Caco-2 (cell line): Measurements from ENCODE around the gene PRDM1. TPM values are rescaled to one million over a fixed set of nuclear protein-coding genes. Genes with fewer than 3 reads are reported as not detected.
A peak's percentile ranks its signal among the peaks of the same experiment; 100 is the strongest.

Experiments used
- BruUV-seq: library from RNA; stranded (reverse); fragments of 400-500 nt; replicated peaks from 2 replicates; lab custom pipeline; 2021; lab: Mats Ljungman, UMichigan
- CTCF ChIA-PET: fragments of 300-600 bp; sonication (Branson Sonifier 250); formaldehyde crosslinking; loops from one replicate; lab custom pipeline; 2022; ENCODE audit warnings: antibody characterized with exemption; lab: Charles Lee
- POLR2A ChIA-PET: fragments of 300-600 bp; sonication (Branson Sonifier 250); formaldehyde crosslinking; loops from one replicate; lab custom pipeline; 2022; ENCODE audit warnings: antibody characterized with exemption; lab: Charles Lee
- DNase-seq, 2 experiments: peaks; one replicate each; pipeline versions ENCODE4 v3.0.0 to v3.0.0-alpha.2; 2020 to 2022
- H3K27me3 ChIP-seq: replicated peaks from 2 replicates; pipeline ENCODE4 v1.6.0; 2011; ENCODE audit warnings: low read length; ENCODE audit not compliant: control insufficient read depth, insufficient read depth
- H3K36me3 ChIP-seq: 2 replicates; pipeline ENCODE4 v1.5.1; 2011; ENCODE audit warnings: low read length; ENCODE audit not compliant: control insufficient read depth, insufficient read depth
- H3K4me1 ChIP-seq: fragments of 250-450 bp; sonication (Bioruptor Pico); 2 replicates; pipeline ENCODE4 v1.5.1; 2020; ENCODE audit warnings: mild to moderate bottlenecking
- H3K4me3 ChIP-seq: 2 replicates; pipeline ENCODE4 v1.5.1; 2011; ENCODE audit warnings: low read depth, mild to moderate bottlenecking, control low read depth, low read length
- H3K9me3 ChIP-seq: fragments of 250-450 bp; sonication (Bioruptor Pico); 2 replicates; pipeline ENCODE4 v1.5.1; 2020; ENCODE audit warnings: mild to moderate bottlenecking, moderate library complexity
- H3K27ac Mint-ChIP-seq: one replicate; pipeline ENCODE4 v1.8.0; 2022; ENCODE audit warnings: mixed read lengths; ENCODE audit not compliant: unreplicated experiment
- H3K27me3 Mint-ChIP-seq: one replicate; pipeline ENCODE4 v1.8.0; 2022; ENCODE audit warnings: mixed read lengths; ENCODE audit not compliant: insufficient read depth, unreplicated experiment
- H3K36me3 Mint-ChIP-seq: one replicate; pipeline ENCODE4 v1.8.0; 2022; ENCODE audit warnings: mild to moderate bottlenecking, mixed read lengths; ENCODE audit not compliant: insufficient read depth, unreplicated experiment
- H3K4me1 Mint-ChIP-seq: one replicate; pipeline ENCODE4 v1.8.0; 2022; ENCODE audit warnings: low read depth, mixed read lengths; ENCODE audit not compliant: unreplicated experiment
- H3K4me3 Mint-ChIP-seq: one replicate; pipeline ENCODE4 v1.8.0; 2022; ENCODE audit warnings: mild to moderate bottlenecking, moderate library complexity, mixed read lengths; ENCODE audit not compliant: unreplicated experiment
- H3K9me3 Mint-ChIP-seq: one replicate; pipeline ENCODE4 v1.8.0; 2022; ENCODE audit warnings: mixed read lengths; ENCODE audit not compliant: unreplicated experiment
- CTCF ChIP-seq, 2 experiments: fragments of 200-600 bp in 1 of 2; IDR thresholded peaks; 1 replicate in 1 of 2; 2 replicates in 1 of 2; pipeline versions ENCODE4 v1.5.1 to v1.8.0; 2011 to 2022; ENCODE audit warnings: antibody characterized with exemption in 1 of 2, control low read depth in 1 of 2, inconsistent platforms in 1 of 2, low read depth in 1 of 2, low read length in 1 of 2, mild to moderate bottlenecking in 1 of 2, moderate library complexity in 1 of 2; ENCODE audit not compliant: insufficient read depth in 1 of 2, severe bottlenecking in 1 of 2, unreplicated experiment in 1 of 2
- intact Hi-C: fragments of 100-400 bp; cut with micrococcal nuclease; formaldehyde crosslinking; loops from one replicate; pipeline ENCODE4 v1.10.0; 2022; ENCODE audit not compliant: unreplicated experiment
- total RNA-seq: library from RNA; stranded (reverse); gene quantifications from 2 replicates; pipeline ENCODE4 v1.2.3, GENCODE V29; 2022

Gene PRDM1
- total RNA-seq, 1 experiment from 2014 or later, result 10.4 TPM

GRCh38 chr6:106152952-106153351 is 66.8 kb downstream of the PRDM1 start:
- CTCF ChIA-PET, result no interaction called here
- BruUV-seq, result no TSS peak
- Mint-ChIP-seq H3K4me3 (no peak overlapping the region), H3K36me3 (no peaks in the 10 kb centered on the region), H3K27ac (no peak overlapping the region), H3K27me3 (no peaks in the 10 kb centered on the region), H3K4me1 (no peaks in the 10 kb centered on the region), H3K9me3 (no peaks in the 10 kb centered on the region)
- DNase-seq, result no peak
- Histone ChIP-seq H3K4me3 (no peak overlapping the region), H3K4me1 (no peaks in the 10 kb centered on the region), H3K27me3 (no peaks in the 10 kb centered on the region), H3K36me3 (no peaks in the 10 kb centered on the region), H3K9me3 (no peaks in the 10 kb centered on the region)
- POLR2A ChIA-PET, result no interaction called here
- no peak for TF ChIP-seq CTCF (IDR thresholded peaks at IDR 0.05; ENCODE audit: insufficient read depth in 1 of 2, low read depth in 1 of 2, low read length in 1 of 2, severe bottlenecking in 1 of 2, unreplicated experiment in 1 of 2)
- intact Hi-C loops, result no loop called here

GRCh38 chr6:106154326-106154725 is 68.2 kb downstream of the PRDM1 start:
- Mint-ChIP-seq H3K36me3 (no peaks in the 10 kb centered on the region), H3K4me3 (no peak overlapping the region), H3K4me1 (no peaks in the 10 kb centered on the region), H3K27ac (no peak overlapping the region), H3K27me3 (no peaks in the 10 kb centered on the region), H3K9me3 (no peaks in the 10 kb centered on the region)
- CTCF ChIA-PET, result no interaction called here
- no peak for DNase-seq
- intact Hi-C loops, result no loop called here
- POLR2A ChIA-PET, result no interaction called here
- no peaks in the 10 kb centered on the region for H3K4me1 ChIP-seq
- TF ChIP-seq CTCF (IDR thresholded peaks at IDR 0.05; ENCODE audit: insufficient read depth in 1 of 2, low read depth in 1 of 2, low read length in 1 of 2, severe bottlenecking in 1 of 2, unreplicated experiment in 1 of 2), result no peak
- no peaks in the 10 kb centered on the region for H3K36me3 ChIP-seq
- H3K4me3 ChIP-seq, result no peak overlapping the region
- H3K27me3 ChIP-seq, result no peaks in the 10 kb centered on the region
- no peaks in the 10 kb centered on the region for H3K9me3 ChIP-seq
- BruUV-seq, result no TSS peak

GRCh38 chr6:106155219-106155830 is 69.2 kb downstream of the PRDM1 start:
- no peak for DNase-seq
- H3K27ac Mint-ChIP-seq, result no peak overlapping the region
- ChIA-PET POLR2A (no interaction called here), CTCF (no interaction called here)
- BruUV-seq, result no TSS peak
- H3K36me3 Mint-ChIP-seq, result no peaks in the 10 kb centered on the region
- no peaks in the 10 kb centered on the region for H3K9me3 Mint-ChIP-seq
- Histone ChIP-seq H3K27me3 (no peaks in the 10 kb centered on the region), H3K4me3 (no peak overlapping the region), H3K4me1 (no peaks in the 10 kb centered on the region), H3K9me3 (no peaks in the 10 kb centered on the region), H3K36me3 (no peaks in the 10 kb centered on the region)
- H3K4me3 Mint-ChIP-seq, result no peak overlapping the region
- TF ChIP-seq CTCF (IDR thresholded peaks at IDR 0.05; ENCODE audit: insufficient read depth in 1 of 2, low read depth in 1 of 2, low read length in 1 of 2, severe bottlenecking in 1 of 2, unreplicated experiment in 1 of 2), result peak in 1 of 2 experiments; percentile 12
- H3K4me1 Mint-ChIP-seq, result no peaks in the 10 kb centered on the region
- intact Hi-C loops, result no loop called here
- no peaks in the 10 kb centered on the region for H3K27me3 Mint-ChIP-seq
